SKM-1 (cell line): ENCODE measurements around the gene SLC22A2.
"Not testable (repeated sequence)": the region's sequence is repeated elsewhere in the genome, so short reads cannot be mapped to it uniquely, and the experiment has no call there.

Source experiments
- DNase-seq: peaks from one replicate; lab custom pipeline; 2025; ENCODE audit not compliant: unreplicated experiment; lab: John Stamatoyannopoulos, UW

Gene SLC22A2

DNA sequence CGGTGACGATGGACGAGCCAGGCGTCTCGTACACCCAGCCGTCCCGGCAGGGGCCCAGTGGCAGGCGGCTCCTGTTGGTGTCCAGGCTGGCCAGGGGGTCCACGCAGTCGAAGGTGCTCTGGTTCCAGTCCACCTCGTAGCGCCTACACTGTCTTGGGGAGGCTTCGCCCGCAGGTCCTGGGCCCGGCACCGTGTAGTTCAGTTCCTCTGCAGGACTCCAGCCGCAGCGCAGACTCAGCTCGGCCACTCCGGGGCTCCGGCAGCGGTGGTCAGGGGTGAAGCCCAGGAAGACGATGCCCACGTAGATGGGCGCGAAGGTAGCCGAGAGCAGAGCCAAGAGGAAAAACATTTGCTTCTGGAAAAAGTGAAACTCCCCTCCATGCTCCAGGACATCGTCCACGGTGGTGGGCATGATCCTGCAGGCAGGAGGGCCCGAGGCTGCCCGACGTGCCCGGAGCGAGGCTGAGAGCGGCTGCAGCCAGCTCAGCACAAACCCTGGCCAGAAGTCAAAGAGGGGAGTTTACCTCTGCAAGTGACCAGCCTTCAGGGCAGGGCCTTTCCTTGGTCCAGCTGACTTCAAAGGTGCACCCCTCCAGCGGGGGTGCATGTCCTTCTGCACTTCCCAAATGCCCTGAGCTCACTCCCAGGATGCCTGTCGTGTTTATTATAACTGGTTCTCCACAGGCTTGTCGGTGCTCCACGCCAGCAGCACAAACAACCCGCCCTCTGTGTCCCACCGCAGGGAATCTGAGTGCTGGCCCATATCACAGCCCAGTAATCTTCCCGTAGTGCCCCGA lies at the start of gene SLC22A2:
TSS of gene SLC22A2 (minus strand) at position 476 of the 797 bp plus-strand sequence. CDS start at position 412, 64 bp downstream.
- DNase-seq, result no peak

DNA sequence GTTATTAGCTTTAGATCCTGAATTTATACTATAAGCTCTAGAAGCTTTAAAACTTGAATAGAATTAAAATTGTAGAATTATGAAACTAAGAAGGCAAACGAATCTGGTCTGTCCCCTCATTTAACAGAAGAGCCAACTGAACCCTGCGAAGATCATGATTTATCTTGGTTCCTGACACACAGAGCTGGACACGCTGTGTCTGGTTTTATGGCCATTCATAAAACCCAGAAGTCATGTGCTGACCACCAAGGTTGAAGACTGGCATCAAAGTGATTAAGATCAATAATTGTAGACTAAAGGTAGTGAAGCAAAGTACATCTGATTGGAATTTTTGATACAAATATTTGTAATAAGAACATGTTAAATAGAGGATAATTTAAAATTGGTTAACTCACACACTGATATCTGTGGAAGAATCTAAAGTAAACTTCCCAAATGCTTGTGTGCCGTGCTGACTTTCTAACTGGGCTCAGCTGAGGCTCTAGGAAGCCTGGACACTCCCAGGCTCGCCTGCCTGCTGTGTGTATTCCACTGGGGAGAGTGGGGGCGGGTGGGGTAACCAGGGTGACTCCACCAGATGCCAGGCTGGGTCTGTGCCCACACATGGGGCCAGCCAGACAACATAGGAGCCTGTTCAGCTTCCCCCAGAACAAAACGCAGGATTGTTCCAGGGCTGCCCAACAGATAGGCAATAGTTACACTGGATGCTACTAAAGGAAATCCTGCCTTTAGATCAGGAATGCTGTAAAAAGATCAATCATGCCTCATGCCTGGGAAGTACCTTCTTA lies 47.5 kb upstream of the SLC22A2 start:
- no peak for DNase-seq

DNA sequence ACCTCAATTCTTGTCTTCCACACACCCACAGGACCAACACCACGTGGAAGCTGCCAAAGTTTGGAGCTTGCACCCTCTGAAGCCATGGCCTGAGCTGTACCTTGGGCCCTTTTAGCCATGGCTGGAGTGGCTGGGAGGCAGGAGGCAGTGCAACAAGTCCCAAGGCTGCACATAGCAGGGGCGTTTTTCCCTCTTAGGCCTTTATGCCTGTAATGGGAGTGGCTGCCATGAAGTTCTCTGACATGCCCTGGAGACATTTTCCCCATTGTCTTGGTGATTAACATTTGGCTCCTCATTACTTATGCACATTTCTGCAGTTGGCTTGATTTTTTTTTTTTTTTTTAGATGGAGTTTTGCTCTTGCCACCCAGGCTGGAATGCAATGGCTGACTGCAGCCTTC lies 45.2 kb upstream of the SLC22A2 start:
- DNase-seq, result no peak

DNA sequence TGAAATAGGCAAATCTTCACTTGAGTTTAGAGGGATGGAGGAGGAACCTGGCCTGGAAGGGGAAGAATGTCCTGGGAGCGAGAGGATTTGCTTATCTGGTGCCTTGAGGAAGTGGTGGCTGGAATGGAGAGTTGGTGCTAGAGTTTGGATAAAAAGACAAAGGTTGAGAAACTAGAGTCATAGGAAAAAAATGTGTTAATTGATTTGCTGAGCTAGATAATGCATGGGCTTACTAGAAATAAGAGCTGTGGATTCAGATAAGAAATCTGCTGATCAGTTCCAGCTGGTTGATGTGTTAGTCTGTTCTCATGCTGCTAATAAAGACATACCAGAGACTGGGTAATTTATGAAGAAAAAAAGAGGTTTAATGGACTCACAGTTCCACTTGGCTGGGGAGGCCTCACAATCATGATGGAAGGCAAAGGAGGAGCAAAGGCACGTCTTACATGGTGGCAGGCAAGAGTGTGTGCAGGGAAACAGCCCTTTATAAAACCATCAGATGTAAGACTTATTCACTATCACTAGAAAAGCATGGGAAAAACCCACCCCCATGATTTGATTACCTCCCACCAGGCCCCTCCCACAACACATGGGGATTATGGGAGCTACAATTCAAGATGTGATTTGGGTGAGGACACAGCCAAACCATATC lies 43.9 kb upstream of the SLC22A2 start:
- DNase-seq, result not testable (repeated sequence)

DNA sequence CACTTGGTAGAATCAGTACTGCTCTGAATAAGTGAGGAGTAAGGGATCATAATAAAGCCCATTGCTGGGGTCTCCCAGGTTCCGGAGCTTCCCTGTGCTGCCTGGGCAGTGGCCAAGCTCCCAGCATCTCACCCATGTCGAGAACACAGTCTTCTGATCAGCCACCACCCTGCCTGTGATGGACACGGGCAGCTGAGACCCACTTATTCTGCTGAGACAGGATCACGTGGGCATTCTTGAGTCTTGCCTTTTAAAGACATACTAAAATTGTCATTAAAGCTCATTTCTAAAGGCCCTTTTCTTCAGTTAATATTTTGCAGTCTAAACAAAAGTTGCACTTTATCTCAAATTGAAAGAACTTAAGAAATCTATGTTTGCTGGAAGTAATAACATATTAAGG lies 42.7 kb upstream of the SLC22A2 start:
- no peak for DNase-seq

DNA sequence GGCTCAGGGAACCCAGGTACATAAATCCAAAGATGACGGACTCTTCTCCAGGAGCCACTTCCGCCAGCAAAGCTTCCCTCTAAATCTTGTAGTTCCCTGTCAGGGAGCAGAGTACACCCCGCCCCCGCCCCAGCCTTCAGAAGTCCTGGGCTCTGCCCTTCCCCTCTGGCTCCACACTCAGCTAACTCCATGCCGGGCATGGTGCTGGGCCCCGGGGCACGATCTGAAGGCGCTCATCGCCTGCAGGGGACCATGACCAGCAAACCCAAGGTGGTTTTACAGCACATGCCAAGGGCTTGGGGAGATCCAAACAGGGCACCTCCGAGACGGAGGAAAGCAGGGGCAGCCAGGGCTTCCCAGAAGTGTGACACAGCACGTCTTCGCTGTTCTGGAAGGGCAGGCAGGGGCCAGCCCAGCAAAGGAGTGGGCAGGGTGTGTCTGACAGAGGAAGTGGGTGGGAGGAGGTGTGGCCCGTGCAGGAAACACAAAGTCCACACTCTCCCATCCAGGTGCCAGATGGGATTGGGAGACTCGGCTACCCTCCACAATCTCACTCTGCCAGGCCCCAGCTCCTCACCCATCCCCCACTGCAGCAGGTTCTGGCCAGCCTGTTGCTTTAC lies 41.6 kb upstream of the SLC22A2 start:
- no peak for DNase-seq

DNA sequence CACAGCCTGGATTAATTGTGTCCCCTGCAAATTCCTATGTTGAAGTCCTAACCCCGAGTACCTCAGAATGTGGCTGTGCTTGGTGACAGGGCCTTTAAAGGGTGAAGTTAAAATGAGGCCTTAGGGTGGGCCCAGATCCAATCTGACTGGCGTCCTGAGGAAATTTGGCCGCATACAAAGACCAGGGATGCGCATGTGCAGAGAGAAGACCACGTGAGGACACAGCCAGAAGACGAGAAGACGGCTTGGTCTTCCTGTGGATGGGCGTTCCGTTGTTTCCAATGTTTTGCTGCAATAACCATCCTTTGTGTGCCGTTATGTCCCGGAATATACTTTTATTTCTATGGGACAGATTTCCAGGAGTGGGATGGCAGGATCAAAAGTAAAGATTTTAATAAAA lies 40.9 kb upstream of the SLC22A2 start:
- no peak for DNase-seq

DNA sequence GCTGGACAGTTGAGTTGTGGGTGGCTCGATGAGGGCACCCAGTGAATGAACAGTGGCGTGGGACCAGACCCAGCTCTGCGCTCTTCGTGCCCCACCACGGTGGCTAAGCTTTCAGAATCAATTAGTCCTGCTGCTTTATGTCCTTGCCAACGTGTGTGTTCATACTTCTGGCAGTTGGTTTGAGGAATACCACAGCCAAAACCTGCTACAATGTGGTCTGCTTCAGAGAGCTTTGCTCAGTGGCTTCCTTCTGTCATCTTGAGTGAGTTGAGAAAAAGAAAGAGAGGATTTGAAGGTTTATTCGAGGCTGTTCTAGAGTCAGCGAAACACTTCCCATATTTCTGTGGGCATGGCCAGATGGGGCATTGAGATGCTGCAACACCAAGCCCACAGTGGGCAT lies 39.5 kb upstream of the SLC22A2 start:
- DNase-seq, result no peak

DNA sequence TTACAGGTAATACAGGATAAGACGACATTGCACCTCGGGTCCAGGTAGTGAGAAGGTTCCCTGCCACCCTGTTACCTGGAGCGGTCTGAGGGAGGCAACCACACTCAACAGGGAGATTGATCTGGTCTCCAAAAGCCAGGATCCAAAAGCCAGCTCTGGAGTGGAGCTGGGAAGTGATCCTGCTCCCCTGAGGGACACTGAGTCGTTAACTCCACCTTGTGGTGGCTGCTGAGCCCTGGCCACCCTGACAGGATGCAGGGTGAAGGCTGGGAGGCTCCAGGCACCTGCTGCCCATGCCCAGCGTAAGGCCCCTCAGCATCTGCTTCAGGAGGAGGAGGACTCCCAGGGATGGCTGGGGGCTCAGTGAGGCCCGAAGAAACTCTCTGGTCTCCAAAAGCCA lies 38.7 kb upstream of the SLC22A2 start:
- no peak for DNase-seq

DNA sequence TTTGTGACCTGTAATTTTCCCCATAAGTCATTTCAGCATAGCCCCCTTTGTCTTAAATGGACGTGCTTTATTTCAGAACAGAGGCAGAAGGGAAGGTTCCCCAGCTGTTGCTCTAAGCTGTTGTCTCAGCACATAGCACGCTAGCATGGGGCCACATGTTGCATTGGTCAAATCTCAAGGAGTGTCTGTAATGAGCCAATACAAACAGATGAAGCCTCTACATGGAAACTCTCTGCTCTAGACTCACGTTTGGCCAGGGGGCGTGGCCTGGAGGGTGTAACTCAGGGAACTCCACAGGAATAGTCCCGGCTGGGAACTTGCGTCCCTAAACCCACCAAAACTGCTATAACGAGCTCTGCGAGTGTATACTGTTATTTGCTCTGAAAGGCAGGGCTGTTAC lies 35.2 kb upstream of the SLC22A2 start:
- no peak for DNase-seq

DNA sequence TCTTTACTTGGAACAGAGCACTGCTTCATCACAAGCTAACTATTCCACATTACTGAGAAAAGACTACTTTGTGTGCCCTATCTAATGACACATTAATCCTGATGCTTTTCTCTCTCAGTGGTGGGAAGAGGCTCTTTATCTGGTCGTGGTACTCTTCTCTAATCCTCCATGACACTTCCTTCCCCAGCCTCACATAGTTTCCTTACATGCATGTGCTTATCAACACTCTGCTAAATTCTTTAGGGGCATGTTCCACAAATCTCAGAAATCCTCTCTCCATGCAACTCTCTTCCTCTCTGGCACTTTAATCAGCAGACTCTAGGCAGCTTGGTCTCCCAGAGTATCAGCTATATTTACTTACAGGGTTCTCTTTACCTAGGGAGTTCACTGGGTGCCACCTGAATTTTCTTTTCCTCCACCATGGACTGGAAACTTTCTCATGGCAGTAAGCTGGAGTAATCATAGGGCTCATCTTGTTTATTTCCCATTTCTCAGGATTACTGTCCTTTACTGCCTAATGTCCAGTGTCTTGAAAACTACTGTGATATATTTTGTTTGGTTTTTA lies 27.0 kb upstream of the SLC22A2 start:
- no peak for DNase-seq

DNA sequence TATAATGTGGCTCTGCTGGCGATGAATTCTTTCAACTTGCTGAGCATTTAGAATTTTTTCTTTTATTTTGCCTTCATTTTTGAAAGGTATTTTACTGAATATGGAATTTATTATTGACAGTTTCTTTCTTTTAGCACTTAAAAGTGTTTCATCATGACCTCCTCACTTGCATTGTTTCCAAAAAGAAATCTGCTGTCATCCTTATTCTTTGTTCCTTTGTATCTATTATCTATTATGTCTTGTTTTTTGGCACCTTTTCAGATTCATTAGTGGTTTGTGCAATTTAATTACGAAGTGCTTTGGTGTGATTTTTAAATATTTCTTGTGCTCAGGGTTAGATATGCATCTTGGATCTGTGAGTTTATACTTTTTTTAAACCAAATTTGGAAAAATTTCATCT lies 26.0 kb upstream of the SLC22A2 start:
- no peak for DNase-seq

DNA sequence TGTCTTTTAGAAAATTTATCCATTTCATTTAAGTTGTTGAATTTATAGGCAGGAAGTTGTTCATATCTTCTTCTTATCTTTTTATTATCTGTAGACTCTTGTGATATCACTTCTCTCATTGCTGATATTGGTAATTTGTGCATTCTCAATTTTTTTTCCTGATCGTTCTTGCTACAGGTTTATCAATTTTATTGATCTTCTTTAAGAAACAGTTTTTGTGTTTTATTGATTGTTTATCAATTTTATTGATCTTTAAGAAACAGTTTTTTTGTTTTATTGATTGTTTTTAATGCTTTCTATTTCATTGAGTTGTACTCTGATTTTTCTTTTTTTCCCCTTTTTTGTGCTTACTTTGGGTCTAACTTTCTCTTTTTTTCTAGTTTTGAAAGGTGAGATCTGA lies 23.8 kb upstream of the SLC22A2 start:
- DNase-seq, result no peak

DNA sequence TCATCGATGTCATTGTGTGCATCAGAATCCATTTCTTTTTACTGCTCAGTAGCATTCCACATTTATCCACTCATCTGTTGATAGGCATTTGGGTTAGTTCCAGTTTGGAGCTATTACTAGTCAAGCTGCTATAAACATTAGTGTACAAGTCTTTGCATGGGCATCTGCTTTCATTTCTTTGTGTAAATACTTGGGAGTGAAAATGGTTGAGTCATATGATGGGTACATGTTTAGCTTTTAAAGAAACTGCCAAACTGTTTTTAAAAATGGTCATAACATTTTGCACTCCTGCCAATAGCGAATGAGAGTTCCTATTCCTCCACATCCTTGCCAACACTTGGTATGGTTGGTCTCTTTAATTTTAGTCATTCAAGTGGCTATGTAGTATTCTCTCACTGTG lies 21.2 kb upstream of the SLC22A2 start:
- no peak for DNase-seq

DNA sequence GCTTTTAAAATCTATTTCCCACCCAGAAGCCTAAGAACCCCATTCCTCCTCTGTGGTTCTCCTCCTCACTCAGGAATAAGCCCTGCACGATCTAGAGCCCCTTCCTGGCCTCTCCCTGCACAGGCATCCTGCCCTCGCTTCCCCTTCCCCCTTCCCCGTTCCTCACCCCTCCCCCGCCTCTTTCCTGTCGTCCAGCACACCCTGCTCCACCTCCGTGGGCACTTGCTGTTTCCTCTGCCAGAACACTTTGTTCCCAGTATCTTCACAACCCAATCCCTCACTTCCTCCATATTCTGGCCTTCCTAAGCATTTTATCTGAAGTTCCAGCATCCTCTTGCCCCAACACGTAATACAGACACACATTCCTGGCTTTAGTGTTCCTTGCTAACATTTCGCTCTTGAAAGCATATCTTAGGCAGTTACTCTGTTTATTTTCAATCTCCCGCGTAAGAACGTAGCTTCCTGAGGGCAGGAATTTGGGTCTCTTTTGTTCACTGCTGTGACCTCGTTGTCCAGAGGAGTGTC lies 20.2 kb upstream of the SLC22A2 start:
- no peak for DNase-seq

DNA sequence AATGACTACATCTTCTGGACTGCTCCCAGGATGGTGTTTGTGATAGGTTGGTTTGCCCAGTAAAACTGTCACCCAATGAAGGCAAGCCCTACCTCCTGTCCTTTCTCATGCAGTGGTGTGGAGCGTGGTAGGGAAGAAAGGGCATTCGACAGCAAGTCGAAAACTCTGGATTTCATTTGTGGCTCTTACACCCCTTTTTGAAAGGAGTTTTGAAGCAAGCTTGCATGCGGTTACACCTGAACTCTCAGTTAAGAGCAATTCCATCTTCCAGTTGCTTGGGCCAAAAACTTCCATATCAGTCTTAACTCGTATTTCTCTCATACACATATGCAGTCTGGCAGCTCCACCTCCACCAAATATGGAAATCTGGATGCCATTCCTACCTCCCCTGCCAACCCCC lies 19.7 kb upstream of the SLC22A2 start:
- no peak for DNase-seq

DNA sequence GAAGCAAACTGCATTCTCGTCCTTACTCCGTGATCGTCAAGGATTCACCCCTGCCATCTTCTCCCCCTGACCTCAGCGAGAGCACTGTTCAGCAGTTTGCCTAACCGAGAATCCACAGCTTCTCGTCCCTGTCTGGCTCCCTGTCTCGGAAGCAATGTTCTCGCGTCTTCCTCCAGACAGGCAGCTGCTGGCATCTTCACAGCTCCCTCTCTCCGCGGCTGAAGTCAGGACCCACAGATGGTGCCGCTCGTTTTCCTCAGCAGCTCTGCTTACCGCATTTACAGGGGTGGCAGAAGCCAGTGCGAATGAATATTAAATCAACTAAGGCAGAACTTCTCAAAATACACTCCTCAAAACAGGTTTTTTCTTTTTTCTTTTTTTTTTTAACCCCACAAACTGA lies 18.9 kb upstream of the SLC22A2 start:
- DNase-seq, result no peak

DNA sequence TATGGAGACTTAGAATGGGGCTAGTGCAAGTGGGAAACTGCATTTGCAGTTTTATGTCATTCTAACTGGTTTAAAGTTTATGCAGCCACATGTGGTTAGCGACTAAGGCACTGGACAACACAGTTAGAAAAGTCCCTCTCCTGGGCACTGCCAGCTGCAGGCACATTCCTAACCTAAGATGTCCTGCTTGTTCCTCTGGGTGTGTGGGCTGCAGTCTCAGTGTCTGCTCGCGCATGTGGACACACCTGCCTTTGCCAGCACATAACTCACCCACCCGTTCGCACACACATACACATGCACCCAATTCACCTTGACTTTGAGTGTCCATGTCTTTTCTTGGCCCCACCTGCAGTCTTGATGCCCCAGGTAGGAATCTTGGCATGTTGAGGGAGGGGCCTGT lies 18.5 kb upstream of the SLC22A2 start:
- no peak for DNase-seq

DNA sequence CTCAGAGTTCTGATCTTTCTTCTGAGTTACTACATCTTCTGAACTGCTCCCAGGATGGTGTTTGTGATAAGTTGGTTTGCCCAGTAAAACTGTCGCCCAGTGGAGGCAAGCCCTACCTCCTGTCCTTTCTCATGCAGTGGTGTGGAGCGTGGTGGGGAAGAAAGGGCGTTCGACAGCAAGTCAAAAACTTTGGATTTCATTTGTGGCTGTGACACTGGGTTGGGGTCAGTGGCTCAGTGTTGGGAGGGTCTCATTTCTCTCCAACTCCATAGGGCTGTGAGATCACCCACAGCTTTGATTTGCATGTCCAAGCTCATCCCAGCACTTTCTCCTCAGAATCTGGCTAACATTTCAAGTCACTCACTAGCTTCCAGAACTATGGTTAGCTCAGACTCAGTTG lies 17.5 kb upstream of the SLC22A2 start:
- DNase-seq, result no peak

DNA sequence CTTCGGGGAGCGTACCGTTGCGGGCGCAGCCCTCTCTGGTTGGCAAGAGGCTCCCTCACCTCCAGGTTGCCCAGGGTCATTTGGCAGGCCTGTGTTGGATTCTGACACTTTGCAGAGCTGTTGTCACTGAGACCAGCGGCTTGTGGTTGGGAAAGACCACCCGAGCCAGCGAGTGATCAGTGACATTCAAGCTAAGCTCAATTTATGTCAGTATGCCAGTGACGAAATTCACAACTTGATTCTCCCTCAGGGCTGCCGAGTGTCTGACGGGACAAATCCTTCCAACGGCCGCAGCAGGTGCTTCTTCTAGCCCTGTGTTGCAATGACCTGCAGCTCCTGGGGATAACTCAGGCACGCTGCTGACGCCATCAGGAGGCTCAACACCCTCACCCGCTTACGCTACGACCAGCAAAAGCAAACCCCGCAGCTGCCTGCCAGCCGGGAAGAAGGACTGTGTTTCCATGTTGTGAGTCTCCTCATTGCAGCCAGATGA lies 16.9 kb upstream of the SLC22A2 start:
- no peak for DNase-seq
